Measurements from ENCODE around the gene DGKQ.
"Not testable (repeated sequence)": the region's sequence is repeated elsewhere in the genome, so short reads cannot be mapped to it uniquely, and the experiment has no call there.

Gene DGKQ

DNA sequence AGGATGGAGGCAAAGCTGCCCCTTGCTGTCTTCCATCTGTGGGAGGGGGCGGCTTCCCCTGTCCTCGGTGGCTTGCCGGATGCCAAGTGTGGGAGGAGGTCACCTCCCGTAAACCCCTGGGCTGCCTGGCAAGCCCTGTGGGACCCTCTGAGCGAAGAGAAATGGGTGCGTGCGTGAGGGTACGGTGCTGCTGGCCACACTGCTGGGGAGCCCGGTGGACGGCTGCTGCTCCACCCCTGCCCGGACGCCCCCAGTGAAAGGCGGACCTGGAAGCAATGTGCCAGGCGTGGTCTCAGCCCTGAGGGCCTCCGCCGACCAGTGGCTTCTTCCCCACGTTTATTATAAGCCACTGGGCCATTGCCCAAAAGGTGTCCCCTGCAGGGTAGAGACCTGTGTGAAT lies 8.9 kb upstream of the DGKQ start:
- DNase-seq, result no peak

DNA sequence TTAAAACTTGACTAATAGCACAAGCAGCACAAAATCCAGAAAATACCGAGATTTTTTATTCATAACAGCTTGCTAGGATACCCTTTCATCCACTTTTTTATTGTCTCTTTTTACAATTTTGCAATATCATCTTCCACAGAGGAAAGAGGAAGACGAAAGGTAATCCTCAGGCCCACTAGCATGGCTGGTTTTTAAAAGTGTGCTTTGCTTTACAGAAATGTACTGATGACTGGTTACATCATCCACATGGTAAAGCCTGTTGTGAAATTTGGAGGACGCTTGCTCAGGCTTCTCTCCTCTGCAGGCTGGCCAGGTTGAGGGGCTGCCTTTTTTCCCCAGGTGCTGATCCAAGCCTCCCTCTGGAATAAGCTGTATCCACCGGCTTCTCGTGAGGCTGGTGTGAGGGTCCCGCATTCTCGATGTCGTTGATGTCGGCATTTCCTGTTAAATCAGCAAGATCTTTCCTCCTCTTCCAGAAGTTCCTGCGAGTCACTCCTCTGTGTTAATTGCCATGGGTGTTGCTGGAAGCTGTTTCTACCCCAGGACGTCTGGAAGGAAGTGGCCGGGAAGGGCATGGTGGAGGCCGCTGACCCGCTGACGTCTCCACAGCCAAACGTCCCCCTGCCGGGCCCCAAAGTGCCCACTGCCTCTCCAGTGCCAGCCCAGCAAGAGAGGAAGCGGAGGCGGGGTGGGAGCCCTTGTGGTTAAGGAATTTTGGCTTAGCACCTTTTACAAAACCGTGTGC lies 5.8 kb upstream of the DGKQ start:
- no peak for DNase-seq

DNA sequence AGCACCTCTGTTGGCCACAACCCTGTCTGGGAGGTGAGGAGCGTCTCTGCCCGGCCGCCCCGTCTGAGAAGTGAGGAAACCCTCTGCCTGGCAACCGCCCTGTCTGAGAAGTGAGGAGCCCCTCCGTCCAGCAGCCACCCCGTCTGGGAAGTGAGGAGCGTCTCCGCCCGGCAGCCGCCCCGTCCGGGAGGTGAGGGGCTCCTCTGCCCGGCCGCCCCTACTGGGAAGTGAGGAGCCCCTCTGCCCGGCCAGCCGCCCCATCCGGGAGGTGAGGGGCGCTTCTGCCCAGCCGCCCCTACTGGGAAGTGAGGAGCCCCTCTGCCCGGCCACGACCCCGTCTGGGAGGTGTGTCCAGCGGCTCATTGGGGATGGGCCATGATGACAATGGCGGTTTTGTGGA lies 2.6 kb upstream of the DGKQ start:
- DNase-seq, result not testable (repeated sequence)

DNA sequence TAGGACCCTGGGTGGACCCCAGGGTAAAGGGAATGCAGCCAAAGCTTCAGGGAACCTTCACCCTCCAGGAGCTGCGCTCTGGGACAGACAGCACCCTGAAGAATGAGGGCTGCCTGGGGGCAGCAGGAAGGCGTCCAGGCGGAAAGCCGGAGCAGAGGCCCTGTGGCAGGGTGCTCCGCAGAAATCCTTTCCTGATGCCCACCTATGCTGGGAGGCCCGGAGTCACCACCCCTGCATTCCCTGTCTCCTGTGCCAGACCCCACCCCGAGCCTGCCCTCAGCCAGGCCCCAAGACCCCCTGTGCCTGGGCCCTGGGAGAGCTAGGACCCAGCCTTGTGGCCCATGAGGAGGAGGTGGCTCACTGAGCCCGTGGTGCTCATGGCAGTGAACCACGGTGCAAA lies 1.3 kb upstream of the DGKQ start:
- DNase-seq, result no peak

DNA sequence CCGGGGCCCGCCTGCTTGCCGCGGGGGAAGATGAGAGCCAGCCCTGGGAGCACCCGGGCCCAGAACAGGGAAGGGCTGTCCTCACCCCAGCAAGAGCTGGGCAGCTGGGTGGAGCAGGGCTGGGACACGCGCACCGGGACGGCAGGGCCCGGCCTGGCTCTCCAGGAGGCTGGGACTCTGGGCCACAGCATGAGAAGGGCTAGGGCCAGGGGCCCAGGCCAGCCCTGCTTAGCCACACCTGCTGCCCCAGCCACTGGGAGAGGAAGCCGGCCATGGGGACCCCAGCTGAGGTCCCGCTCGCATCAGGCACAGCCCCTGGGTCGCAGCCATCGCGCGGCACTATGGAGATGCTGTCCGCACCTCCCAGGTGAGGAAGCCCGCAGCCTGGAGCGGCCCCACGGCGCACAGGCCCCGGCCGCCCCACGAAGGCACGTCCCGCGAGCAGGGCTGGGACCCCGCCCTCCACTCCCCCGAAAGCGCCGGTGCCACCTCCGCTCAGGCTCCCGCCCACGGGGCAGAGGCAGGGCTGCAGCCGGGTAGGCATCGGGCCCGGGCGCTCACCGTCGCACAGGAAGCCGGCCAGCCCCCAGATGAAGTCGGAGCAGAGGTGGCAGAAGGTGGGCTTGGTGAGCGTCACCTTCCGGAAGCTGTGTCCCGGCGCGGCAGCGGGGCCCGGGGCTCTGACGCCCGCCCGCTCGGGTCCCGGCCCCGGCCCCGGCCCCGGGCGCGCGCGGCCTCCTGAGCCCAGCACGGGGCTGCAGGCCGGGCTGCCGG lies 531 bp downstream of the DGKQ start:
- DNase-seq, result peak in 3 of 51 donors; percentile 14 to 19 (median 16)

DNA sequence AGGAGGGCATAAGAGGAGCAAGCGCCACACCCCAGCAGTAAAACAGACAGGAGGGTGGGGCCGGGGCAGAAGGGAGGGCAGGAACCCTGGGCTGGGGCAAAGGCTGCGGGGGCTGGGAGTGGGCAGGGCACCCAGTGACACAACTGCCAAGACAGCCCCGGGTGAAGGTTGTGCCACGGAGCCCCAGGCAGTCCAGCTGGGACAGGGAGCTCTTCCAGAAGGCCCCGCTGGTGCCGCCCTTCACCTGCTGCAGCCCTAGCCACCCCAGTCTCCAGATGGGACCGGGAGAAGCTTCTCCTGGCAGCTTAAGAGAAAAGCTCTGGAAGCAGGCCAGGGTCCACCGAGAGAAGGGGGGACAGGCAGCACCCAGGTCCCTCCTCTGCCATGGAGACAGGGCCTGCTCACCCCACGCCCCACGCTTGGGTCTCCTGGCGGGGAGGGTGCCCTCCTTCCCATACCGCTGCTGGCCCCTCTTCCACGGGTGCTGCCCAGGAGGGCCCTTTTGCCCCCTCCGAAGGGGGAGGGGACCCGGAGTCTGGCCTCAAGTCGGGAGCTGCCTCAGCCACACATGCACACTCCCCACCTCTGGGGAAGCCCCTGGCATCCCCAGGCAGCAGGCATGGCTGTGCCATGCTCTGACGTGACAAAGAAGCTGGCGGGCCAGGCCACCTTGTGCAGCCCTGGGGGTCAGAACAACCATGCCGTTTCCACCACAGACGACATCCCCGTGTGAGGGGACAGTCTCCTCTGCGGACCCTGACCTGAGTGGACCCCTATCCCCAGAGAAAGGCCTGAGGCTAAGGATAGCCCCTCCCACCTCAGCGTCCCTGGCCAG lies 1.5 kb downstream of the DGKQ start:
- no peak for DNase-seq

DNA sequence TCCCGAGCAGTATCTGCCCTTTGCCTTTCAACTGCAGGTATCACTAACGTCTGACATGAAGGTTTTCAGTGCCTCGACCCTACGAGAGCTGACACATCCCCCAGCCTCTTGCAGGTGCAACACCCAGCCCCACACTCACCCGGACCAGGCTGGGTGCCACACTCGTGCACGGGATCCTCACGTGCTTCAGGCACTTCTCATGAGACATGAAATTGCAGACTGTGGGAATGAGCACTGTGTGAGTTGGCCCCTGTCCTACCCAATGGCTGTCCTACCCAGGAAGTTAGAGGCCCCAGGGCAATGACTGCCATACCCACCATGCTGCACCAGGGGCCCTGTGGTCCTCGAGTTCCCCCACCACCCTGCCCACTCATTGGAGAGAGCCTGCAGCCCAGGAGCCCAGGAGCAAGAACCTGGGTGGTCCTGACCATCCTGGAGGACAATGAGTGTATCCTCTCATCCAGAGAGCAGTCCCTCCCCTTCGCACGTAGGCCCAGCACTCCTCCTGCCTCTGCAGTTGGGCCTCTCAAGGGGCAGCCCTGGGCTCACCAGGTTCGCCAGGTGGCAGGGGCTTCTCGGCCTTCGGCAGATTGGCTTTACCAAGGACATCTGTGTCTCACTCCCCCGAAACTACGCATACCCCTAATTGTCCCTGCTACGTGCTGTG lies 2.4 kb downstream of the DGKQ start:
- no peak for DNase-seq

DNA sequence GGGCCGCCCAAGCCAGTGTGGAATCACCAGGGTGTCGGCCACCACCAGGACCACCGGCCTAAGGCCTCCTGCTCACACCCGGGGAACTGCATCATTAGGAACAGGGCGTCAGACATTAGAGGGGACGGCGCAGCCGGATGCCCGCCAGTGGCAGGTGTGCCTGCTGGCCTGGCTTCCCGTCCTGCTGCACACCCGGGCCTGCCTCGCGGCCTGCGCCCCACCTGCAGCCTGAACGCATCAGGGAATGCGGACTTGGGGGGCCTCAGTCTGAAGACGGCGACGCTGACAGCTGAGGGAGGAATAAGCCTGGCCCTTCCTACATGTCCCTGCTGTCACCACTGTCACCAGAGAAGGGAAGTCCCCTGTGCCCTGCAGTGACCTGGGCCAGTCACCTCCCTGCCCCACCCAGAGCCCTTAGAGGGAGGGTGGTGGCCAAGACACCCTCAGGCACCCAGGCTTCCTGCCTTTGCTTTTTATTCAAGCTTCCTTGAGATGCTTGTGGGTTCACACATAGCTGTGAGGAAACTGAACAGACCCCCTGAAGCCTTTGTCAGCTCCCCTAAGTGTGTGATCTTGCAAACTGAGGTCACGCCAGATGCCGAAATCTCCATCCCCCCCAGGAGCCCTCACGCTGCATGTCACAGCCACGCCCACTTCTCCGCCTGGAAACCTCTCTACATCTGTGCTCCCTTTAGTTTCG lies 3.2 kb downstream of the DGKQ start:
- DNase-seq, result no peak

DNA sequence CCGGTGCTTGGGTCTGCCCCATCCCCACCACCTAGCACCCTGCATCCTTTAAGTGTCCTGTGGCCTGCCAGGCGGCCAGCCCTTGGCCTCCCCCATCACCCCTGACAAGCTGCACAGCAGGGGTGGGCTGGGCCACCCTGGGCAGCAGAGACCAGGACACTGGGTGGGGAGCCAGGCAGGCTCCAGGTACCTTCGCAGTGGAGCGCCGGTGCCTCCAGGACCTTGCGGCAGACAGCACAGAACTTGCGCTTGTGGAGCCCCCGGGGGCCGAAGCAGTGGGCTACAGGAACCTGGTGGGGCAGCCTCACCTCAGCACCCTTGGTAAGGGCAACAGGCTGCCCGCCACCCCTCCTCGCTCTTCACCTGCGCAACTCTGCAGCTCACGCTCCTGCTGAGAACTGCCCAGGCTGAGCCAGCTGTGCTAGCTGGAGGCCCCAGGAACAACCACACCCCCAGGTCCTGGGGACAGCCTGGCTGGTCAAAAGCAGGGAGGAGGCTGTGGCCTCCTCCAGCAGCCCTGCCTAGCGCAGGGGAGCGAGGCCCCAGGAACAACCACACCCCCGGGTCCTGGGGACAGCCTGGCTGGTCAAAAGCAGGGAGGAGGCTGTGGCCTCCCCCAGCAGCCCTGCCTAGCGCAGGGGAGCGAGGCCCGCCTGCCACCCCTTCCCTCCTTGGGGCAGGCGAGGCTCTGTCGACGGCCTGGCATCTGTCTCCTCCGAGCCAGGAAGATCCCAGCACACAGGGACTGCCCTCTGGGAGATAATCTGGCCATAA lies 4.6 kb downstream of the DGKQ start:
- DNase-seq, result no peak

DNA sequence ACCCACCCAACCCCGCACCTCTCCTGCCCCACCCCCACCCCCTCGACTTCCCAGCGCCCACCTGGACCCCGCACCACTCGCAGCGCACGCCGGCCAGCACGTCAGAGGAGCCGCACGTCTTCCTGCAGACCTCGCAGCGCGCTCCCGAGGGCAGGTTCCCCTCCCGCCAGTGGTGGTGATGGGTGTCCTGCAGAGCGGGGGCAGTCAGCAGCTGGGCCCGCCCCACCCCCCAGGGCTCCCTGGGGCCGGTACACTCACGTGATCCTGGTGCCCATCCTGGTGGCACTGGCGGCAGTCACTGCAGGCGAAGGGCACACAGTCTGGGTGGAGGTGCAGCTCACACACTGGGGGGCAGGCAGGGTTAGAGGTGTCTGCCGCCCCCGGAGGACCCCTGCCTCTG lies 5.1 kb downstream of the DGKQ start:
- no peak for DNase-seq

DNA sequence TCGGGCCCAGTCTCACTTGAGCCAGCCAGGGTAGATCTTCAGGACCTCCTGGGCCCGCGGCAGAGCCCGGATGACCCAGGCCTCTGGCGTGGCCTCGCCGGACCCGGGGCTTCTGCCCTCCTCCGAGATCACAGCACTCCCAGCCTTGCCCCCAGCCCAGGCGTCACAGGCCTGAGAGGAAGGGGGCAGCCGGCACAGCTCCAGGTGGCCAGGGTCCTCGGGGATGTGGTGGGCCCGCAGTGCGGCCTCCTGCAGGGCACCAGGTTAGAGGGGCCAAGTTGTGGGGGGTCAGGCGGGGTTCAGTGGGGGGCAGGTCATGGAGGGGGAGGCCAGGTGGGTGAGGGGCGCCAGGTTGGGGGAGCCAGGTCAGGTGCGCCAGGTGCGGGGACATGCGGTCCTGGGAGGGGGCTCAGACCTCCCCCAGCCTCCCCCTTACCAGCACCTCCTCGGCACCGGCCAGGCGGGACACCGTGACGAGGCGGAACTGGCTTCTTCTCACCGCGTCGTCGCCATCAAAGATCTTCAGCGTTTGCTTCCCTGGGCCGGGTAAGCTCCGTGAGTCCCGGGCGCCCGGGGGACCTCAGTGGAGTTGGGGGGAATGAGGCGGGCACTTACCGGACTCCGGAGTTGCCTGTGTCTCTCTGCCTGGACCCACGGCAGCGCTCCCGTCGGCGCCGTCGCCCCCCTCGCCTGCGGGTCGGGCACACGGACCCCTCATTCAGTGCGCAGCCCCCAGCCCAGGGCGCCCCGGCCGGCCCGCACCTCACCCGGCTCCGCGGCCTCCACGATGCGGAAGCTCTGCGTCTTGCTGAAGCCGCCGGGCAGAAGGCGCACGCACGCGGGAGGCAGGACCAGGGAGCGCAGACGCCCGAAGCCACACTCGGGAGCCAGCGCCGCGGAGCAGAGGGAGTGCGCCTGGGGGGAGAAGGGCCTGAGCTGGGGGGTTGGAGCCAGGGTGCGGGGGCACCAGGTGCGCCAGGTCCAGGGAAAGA lies 6.0 kb downstream of the DGKQ start:
- DNase-seq, result no peak

DNA sequence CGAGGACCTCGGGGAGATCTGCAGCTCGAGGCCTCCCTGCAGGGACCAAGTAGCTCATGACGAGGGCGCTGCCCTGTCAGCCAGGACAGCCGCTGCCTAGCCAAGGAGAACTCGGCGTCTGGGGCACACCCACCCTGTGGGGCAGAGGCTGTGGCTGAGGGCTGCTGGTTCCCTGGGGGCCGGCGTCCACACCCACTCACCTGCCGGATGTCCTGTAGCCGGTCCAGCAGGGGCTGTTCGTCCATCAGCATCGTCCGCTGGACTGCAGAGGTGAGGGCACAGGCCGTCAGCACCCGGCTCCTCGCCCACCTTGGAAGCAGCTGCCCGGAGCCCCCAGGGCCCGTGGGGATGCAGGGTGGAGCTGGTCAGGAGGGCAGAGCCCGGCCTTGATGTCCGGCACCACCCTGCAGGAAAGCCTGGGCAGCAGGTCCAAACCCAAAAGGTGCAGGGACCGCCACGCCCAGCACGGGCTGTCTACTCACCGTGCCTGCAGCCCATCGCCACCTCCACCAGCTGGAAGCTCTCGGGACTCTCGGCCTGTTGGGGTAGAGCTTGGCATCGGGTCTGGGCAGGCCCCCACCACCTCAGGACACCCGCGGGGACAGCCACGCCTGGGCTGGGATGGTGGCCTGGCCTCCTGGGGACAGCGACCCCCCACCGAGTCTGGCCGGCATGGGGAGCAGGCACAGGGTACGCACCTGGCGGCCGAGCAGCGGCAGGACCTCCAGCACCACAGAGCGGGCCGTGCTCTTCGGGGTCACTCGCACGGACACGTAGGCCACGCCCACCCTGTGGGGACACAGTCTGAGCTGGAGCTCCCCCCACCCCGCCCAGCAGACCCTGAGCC lies 6.9 kb downstream of the DGKQ start:
- DNase-seq, result no peak

DNA sequence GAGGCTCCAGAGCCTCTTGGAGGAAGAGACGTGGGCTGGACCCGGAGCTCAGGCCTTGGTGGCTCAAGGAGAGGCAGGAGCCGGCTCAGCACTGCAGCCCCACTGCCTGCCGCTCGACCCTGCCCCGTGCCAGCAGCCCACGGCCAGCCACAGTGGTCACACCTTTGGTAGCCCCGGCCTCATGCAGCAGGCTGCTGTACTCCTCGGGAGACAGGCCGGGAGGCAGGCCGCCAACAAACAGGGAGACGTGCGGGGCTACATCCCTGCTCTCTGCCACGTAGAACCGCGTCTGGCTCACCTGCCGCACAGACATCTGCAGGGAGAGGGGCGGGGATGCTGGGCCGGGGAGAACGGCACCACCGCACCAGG lies 7.6 kb downstream of the DGKQ start:
- no peak for DNase-seq

DNA sequence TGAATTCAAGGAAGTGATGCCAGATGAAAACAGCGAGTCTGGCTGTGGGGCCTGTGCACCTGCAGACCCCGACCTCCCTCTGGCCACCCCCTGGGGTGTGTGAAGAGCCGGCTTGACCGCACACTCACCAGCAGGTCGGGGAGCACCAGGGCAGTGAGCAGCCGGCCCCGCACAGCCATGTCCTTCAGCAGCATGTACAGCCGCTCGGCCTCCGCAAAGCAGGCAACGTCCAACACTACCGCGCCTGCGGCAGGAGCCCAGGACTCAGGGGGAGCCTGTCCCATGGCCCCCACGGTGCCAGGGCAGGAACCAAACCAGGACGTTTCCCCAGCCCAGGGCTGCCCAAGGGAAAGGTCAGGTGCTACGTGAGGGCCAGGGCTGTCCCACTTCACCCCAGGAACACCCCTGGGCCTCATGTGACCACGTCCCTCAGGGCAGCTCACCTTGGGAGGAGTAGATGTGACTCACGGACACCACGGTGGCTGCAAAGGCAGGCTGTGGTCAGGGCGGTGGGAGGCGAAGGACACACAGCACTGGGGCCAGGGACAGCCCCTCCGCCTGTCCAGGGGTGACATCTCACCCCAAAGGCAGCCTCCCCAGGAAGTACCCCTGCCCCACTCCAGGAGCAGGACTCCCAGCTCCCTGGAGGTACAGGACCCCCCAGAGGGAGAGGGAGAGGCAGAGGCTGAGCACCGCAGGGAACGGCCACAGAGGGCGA lies 8.2 kb downstream of the DGKQ start:
- no peak for DNase-seq

DNA sequence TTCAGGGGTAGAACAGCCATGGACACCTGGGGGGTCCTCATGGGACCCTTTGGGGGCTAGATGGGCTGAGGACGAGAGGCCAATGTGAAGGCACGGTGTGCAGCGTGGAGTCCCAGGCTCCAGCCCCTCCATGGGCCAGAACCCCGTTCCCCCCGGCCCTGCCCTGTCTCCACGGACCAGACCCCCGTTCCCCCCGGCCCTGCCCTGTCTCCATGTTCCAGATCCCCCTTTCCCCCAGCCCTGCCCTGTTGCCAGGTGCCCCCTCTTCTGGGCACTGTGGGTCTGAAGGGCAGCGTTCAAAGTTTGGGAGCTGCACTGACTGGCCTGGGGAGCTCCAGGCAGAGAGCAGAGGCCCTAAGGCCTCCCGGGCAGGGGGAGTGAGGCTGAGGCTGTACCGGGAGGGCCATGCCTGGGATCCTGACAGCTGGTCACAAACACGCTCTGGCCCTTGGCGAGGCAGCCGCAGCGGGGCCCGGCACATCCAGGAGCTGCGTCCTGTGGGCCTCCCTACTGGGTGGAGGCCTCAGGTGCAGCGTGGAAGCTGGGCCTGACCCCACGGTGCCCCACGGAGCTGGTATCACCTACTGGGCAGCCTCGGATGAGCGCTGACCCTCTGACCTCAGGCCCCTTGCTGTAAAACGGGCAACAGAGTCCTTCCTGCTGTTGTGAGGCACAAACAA lies 8.9 kb downstream of the DGKQ start:
- no peak for DNase-seq
